Renal cortex interstitium (tissue), 11 donors: ENCODE results near the gene PEMT. TPM values are rescaled to one million over a fixed set of nuclear protein-coding genes. Genes with fewer than 3 reads are reported as not detected.
A peak's percentile ranks its signal among the peaks of the same experiment; 100 is the strongest.

Experiments
- DNase-seq, 11 donors: peaks; one replicate each; pipeline ENCODE4 v3.0.0-alpha.2; 2013; ENCODE audit warnings: low read depth in 9 of 11, low spot score in 4 of 11; ENCODE audit errors: extremely low read depth in 1 of 11
- polyA plus RNA-seq, 3 donors: library from polyadenylated mRNA; unstranded; fragments of 120-200 nt; gene quantifications; one replicate each; pipeline ENCODE4 v1.2.1, GENCODE V29; 2013; ENCODE audit not compliant: insufficient read length in 3 of 3

PEMT gene
- polyA plus RNA-seq, 3 donors, result 29.4 to 35.7 (median 34.4) TPM

DNA sequence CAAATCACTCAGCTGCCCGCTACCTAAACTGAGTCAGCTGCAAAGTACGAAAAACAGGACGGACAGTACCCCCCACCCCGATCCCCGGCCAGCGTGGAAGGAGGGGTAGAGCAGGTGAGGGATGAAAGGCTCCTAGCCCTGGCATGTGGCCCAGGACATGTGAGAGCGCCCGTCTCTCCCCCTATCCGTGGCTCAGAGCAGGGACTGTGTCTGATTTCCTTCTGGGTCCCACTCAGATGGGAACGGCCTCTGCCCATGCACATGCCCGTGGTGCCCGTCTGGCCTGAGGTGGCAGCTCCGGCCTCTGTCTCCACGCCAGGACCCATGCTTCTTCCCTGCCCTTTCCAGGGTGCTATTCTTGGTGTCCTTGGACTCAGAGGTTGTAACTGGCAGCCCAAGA lies 65.1 kb downstream of the PEMT start:
- DNase-seq, result no peak

DNA sequence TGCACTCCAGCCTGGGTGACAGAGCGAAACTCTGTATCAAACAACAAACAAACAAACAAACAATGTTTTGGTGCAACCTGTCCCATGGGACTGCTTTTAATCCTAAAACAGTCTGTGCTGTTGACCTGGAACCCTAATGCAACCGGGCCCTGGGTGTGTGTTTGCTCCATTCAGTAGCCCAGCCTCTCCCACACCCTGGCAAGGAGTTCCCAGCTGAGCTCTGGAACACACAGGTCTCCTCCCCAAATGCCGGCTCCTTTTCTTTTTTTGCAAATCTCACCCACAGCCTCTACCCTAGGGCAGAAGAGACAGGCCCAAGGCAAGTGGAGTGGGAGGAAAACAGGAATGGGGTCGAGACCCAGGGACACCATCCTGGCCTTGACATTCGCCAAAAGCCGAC lies 65.6 kb downstream of the PEMT start:
- DNase-seq, result no peak

DNA sequence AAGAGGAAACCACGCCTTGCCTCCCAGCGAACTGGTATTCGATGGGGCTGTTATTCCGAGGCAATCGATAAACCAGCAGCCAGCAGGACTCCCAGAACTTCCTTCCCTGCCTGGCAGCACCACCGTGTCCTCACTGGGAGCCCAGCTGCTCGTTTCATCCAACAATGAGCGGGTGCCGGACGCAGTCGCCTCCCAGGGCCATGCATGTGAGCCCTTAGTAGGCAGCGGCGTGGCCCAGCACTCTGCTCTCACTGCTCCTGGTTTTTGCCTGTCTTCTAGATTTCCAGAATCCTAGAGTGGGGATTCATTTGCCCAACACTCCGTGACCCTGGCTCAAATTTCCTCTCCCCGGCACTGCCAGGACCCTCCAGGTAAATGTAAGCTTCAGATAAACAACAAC lies 66.2 kb downstream of the PEMT start:
- no peak for DNase-seq

DNA sequence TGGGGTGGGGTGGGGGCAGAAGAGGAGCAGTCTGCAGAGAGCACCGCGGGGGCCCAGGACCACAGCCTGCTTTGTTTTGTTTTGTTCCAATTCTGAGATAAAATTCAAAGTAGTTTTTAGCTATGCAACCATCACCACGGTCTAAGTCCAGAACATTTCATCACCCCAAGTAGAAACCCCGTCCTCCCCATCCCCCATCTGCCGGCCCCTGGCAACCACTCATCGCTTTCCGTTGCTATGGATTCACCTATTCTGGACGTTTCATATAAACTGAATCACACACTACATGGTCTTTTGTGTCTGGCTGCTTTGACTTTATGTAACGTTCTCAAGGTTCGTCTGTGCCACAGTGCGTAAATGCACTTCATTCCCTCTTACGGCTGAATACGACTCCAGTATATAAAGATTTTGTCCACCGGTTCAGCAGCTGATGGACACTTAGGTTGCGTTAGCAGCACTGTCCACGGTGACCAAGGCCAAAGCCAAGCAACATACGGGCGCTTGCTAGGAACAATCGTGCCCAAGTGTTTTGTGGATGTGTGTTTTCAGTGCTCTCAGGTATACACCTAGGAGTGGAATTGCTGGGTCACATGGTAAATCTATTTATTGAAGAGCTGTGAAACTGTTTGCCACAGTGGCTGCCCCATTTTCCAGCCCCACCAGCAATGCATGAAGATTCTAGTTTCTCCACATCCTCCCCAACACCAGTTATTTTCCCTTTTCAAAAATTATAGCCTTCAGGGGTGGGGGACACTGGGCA lies 67.6 kb downstream of the PEMT start:
- DNase-seq, result no peak

DNA sequence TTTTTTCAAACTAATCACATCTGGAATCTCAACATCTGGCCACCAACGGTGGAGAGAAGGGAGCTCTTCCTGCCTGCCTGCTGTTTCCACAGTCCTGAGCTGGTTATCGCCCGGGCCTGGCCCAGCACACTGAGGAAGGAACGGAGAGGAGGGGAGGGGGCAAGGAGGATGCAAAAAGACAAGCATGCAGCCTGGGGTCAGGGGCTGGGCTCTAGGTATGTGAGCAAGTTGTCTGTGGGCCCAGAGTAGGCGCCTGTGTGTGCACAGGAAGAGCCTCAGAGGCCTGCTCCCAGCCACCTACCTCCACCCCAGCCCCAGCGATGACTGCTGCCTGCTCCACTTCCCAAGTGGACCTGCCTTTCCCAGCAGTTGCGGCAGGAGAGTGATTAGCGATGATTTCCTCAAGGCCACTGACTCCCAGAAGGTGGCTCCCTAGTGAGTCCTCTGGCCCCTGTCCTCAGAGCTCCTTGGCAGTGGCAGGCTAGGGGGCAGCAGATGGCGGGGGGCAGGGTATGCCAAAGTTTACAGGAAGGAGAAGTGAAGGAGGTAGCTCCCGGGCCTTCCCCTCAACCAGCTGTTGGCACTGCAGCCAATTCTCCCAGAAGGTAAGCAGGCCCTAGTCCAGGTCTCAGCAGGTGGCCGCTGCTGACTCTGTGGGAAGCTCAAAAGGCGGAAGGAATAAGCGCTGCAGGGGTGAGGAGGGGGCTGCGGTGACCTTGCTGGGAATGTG lies 68.3 kb downstream of the PEMT start:
- DNase-seq, result no peak

DNA sequence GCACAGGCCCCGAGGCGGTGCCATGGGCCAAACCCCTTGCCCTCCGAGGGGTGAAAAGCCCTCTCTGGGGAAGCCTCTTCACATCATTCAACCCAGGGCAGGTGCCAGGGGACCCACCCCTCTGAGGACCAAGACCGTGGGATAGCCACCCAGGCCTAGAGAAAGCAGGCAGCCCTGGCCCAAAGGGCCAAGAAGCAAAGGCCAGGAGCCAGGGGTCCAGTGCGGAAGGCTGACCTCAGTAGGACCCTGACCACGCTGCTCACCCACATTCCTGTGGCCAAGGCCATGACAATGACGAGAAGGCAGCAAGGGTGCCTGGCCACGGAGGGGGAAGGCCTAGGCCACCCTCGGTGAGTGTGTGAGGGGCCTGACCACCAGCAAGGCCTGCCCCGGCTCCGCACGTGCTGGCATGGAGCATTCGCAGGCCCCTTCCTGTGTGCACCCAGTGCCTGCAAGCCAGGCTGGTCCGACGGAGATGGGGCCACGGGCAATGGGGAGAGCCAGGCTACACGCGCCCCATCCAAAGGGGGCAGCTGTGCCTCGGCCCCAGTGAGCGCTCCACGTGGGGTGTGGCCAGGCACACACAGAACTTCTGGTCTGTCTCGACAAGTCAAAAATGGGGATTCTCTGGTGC lies 70.8 kb downstream of the PEMT start:
- no peak for DNase-seq

DNA sequence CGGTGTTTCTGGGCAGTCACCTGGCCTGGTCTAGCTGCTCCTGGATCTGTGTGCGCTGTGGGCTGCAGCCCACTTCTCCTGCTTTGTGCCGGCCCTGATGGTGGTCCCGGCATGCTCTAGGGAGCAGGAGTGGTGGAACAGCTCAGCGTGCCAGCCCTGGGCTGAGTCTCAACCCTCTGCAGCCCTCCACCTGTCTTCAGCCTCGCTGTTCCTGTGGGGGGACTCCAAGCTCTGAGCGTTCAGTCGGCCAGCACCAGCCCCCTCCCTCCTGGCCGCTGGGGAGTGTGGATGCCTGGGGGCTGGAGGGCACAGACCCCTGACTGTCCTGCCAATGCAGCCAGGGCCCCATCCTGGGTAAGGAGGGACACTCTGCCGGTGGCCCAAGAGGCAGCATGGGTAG lies 71.6 kb downstream of the PEMT start:
- no peak for DNase-seq

DNA sequence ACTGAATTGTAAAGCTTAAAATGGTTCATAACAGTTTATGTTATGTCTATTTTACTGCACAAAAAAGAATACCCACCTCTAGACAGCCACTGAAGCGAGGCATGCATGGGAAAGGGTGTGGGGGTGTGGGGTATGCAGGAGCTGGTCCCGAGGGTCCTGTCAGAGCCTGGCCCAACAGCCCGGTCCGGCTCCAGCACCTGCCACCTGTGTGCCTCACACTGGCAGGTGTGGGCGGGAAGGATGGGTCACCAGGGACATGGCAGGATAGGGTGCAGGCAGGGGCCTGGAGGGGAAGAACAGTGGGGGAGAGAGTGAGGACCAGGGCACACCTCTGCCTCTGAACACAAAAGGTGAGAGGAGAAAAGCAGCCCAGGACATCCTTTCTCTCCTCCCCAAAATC lies 72.6 kb downstream of the PEMT start:
- no peak for DNase-seq

DNA sequence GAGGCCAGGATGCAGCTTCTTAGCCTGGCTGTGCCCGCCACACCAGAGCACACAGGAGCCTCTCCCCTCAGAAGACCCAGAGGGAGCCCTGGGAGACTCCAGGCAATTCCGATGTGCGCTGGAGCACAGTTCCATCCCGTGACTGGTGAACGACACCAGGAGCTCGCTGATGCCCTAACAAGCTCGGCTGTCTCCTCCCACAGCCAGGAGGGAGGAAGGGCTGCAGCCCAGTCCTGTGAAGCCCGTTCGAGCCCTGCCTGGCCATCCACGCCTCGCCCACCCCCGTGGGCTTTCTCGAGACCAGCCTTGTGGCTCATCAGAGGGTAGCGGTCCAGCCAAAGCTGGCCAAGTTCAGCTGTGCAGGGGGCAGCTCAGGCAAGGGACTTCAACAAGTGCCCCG lies 73.5 kb downstream of the PEMT start:
- peak in 3 of 11 donors; percentile 21 to 49 (median 28) for DNase-seq

DNA sequence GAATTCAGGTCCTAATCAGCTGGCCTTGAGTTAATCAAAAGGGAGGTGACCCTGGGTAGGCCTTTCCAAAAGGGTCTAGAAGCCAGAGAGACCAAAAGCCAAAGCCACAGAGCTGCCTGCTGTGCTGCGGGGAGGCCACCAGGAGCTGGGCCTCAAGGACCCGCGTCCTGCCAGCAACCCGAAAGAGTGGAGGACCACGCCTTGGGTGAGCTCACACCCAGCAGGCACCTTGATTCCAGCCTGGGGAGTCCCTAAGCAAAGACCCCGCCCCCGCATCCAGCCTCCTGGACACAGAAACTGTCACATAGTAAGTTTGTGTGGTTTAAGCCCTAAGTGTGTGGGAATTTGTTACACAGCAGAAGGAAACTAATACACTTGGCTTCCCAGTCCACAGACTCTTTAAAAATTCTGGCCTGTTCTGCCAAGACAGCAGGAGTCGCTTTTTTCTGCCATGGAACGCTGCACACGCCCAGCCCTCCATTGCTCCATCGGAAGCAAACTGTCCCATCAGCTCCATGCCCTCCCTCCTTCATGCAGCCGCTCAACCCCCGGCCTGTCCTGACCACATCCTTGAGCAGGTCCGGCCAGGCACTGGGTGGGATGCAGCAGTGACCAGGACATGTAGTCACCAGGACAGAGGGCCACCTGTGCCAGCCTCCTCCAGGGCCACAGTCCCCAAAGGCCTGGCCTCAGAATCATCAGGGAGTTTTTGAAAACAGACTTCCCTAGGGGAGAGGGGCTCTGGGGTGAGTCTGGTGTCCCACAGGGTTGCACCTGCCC lies 74.4 kb downstream of the PEMT start:
- DNase-seq, result no peak

DNA sequence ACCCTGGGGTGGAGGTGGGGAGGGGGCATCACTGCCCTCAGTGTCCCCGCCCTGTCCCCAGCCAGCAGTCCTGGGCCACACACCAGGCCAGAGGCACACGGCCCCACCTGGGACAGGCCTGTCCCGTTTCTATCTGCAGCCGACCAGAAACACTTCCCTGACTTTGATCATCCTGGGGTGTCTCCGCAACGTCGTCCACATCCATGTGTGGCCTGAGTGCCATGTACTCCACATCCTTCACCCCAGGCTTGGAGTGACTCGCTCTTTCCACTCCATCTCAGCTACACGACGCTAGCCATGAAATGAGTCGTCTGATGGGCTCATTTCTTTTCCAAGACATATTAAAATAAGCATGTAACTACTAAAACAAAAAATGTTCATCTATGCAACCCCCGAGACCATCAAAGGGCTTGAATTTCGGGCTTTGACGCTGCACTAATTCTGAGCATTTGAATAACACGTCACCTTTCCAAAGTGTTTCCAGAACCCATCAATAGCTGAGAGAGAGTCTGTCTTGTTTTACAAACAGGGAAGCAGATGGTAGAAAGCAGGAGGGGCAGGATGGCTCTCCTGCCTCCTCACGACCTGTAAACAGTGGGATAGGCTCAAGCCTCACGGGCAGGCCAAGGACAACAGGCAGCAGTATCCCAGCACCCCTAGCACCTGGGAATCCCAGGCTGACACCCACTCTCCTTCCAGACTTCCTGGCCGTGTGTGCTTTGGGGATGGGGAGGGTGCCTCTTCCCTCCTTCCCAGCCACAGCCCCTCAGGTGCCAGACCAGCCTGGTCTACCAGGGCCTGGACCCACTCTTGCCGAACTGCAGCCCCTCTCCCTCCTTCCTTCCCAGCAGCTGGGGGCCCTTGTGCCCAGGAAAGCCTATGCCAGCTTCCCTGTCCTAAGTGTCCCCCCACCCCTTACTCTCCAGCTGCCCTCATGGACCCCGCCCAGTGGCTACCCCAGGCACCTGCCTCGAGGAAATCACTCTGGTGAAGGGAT lies 75.3 kb downstream of the PEMT start:
- DNase-seq, result no peak

DNA sequence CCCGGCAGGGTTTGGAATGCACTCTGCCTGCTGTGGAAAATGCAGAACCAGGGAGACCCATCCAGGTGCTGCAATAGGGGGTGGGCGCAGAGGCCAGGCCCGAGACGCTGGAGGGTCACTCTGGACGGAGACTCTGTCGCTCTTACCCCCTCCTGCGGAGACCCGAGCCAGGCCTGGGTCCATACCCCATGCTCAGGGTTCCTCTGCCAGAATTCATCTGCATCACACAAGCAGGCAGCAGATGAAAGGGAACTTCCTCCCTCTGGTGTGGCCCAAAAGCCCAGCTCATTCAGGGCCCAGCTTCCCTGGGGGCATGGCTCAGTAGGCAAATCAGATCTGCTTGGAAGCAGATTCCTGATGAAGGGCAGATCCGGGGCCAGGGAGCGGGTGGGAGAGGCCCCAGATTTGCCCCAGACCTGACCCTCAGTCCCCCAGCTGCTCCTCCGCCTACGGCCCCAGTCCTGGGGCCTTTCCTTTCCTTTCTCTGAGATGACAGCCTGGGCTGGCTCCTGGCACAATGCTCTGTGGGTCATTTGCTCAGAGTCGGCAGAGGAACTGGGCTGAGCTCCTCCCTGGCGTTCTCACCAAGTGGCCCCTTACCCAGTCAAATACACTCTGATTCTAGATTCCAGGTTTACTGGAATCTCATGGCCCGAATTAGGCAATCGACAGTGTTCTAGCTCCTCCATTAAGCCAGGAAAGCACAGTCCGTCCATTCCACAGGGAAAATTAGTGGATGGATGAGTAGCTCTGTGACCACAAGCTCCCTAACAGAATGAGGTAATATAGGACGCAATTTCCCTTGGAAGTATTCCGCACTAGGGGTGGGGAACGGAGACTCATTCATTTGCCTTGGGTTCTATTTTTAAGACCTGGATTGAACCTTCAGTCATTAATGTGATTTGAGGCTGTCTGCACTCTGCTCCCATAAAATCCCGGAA lies 76.2 kb downstream of the PEMT start:
- no peak for DNase-seq

DNA sequence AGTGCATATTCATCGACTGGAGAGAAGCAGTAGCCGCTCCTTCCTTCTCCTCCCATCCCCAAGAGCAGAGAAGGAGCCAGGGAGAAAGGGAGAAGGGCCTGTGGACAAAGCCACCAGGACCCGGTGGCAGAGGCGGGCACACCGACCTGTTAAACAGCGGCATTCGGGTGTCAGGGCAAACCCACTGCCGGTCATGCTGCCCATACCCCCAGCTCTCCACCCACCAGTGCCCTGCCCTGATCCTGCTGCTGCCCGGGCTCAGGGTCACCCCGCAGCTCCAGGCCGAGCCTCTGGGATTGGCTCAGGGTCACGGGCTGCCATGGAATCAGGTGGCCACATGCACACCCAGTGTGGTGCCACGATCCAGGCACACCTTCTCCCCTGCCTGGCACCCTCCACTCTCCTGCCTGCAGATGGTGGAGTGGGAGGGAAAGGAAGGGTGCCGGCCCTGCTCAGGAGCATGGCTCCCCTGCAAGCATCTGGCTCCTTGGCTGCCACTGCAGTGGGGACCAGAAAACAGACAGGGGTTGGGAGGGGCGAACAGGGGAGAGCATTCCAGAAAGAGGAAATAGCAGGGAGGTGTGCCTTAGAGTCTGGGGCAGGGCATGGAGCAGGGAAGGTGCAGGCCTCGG lies 77.0 kb downstream of the PEMT start:
- DNase-seq, result no peak

DNA sequence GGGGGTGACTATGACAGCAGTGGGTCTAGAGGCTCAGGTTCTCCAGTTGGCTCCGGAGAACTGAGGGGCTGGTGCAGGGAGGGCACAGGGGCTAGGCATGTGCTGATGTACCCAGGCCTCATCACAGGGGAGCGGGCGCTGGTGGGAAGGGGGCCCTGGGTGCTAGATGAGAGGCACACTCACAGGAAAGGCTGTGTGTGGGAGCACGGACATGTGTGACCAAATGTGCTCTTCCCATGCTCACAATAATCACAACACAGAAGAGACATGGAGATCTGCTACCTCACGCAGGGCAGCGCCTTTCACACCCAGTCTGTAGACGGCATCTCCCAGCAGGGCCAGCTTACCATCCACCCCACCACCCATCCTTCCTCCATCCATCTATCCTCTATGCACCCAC lies 77.9 kb downstream of the PEMT start:
- no peak for DNase-seq

DNA sequence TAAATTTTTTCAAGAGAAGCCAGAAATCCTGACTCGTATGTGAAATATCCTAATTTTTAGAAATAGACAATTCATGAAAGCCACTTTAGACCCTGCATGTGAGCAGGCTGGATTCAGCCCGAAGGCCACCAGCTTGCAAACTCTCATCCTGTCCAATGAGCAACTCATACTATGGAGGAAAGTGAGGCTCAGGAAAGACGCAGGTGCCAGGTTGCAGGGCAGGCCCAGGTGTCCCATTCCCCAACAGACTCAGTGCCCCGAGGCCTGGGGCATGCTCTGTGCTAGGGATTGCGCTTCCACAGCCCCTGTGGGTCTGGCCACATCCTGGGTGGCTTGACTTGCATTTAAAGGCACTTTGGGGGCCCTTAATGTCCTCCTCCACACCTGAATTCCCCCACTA lies 78.6 kb downstream of the PEMT start:
- no peak for DNase-seq

DNA sequence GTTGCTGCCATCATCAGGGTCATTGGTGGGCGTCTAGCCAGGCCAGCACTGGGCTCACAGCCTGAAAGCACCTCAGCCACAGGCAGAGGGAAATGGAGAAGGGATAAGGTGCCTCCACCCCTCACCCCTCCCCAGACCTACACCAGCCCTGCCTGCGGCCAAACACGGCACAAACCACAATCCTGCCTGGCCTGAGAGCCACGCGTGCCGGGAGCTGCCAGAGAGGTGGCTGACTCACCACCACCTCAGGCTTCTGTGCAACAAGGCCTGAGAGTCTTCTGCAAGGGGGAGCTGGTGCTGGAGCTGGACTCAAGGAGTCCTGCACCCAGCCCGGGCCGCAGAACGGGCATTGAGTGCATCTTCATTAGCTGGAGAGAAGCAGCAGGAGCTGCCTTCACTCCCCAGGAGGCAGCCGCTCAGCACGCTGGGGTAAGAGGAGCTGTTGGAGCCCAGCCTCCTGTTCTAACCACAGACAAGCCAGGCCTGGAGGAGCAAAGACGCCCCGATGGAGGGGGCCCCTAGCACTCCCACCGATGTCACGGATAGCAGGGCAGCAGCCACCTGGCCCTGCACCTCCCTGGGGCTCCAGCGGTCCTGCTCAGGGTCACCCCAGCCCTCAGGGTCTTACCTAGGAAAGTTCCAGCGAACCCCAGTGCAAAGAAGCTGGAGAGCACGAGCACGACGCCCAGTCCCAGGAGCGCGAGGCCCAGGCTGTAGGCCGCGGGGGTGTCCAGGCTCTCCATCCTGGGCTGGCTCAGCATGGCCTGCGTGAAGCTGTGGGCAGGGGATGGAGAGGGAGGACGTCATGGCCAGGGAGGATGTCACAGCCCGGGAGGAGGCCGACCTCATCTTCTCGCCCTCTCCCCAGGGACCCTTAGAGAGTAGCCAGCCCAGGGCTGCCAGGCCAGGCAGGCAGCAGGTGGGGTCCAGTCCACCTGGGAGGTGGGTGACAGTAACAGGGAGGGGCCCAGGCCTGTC lies 79.3 kb downstream of the PEMT start:
- DNase-seq, result no peak
